ENCODE results near the gene TMPRSS15.
"Not testable (repeated sequence)": the region's sequence is repeated elsewhere in the genome, so short reads cannot be mapped to it uniquely, and the experiment has no call there.

The TMPRSS15 gene

DNA sequence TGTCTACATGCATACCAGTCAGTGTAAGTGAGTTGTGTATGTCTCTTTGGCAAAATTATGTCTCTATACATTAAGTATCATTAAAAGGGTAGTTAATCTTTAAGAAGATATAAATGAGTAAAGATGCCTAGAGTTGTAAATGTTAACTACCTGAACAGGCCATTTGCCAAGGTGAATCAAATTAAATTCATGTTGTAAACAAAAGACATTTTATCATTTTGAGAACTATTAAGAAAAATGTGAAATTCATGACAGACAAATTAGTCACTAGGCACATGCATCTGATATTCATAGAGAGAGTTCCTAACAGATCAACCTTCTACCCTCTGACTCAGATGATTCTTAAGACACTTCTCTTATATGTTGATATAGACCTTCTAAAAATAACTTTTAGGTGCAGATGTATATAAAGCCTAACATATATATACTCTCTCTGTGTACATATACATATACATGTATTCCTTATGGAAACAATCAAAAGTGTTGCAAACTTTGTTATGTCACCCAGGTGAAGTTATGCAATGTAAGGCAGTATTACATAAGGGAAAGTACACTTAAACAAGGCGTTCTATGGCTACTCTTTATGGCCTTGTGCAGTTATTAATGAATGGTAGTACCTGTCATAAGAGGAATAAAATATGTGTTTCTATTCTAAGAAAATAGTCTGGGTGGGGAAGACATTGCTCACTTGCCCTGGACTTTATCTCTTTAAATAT lies at the start of gene TMPRSS15:
TSS of gene TMPRSS15 (minus strand) at position 51 of the 716 bp plus-strand sequence. CDS start 163 bp downstream, outside the sequence.
- ATAC-seq: no peak

DNA sequence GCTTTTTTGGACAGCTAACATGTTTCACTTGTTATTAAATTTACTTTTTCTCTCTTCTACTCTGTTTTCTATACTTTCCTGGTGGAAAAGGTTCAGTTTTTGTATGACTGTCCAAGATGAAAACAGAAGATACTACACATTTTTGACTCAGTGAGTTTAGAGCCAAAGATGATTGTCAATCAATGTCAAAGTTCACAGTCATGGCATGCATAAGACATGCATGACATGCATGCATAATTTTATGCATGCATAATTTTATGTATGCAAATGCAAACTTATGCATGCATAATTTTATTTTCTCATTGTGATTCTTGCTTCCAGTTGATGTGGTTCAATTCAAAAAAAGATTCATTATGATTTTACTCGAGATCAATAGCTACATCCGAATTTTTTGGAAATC lies 48.1 kb upstream of the TMPRSS15 start:
- no peak for ATAC-seq

DNA sequence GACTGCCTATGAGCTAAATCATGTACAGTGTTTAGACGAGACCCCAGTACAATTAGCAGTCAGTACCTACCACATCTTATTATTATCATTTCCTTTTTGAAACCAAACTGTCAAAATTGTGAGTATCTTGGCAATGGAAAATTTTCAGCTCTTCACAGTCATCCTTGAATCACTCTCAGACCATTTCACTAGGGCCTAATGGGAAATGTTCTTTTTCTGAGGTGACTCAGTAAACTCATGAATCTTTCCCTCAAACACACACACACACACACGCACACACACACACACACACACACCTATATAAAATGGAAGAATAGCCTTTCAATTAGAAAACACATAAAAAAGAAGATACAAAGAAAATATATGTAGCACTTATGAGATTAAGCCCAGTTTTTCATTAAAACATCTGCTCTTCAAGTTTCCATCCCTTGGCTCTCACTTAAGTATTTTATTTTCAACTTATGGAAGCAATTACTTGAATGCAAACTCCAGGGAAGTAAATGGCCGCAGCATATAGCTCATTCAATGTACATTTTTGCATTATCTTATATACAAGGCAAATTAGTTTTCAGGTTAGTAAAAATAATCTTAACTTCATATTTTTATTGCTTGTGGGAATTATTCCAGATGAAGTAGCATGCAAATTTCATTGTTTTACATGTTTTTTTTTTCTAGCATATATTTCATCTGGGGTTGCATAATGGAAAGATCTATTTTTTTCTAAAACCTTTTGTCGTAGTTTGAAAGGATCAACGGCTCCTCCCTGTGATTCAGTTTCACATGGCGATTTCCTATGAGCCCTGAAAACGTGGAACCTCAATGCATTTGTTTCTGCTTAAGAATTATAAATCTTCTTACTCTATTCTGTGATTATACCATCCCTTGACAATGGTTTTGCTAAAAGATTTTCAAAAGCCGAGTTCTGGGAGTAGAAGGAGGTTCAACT lies 46.3 kb upstream of the TMPRSS15 start:
- ATAC-seq: no peak

DNA sequence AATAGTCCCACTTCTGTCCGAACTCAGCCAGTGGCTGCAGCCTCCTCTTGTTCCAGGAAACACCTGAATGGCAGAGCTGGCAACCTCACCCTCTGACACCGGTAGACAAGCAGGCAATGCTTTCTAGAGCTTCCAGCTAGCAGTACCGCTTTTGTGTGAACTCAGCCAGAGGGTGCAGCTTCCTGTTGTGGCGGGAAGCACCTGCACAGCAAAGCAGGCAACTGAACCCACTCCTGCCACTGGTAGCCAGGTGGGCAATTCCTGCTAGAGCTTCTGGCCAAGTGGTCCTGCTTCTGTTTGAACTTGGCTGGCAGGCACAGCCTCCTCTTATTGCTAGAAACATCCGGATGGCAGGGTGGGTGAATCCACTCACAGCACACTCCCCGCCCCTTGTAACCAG lies 40.1 kb upstream of the TMPRSS15 start:
- no peak for ATAC-seq

DNA sequence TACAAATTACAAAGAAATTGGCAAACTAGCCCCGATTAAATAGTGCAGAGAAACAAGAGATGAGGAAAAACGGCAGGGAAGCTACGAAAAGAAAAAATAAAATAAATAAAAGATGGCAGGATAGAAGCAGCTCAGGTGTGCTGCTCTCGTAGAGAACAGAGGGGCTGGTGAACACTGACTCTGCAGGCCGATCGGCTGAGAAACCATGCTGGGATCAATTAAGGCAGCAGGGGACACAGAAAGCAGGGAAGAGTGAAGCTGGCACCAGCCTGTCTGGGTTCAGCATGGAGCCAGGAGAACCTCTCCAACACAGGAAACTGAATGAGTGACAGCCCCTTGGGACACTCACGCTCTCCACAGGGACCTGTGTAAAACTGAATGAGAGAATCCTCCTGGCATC lies 39.5 kb upstream of the TMPRSS15 start:
- no peak for ATAC-seq

DNA sequence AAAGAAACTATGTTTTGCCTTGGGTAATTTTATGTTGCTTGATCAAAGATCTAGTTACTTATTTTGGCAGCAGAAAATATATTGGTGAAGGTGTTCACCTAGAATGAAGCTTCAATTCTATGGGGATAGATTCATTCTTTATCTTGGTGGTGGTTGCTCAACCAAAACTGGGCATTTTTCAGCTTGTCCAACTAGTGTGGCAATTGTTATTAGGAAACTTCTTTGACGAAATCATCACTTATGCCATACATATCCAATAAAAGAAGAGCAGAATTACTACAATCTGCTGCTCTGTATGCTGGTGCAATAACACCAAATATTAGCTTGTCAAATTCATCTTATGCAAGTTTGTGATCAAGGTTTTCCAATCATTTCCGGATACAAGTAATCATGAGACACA lies 26.8 kb upstream of the TMPRSS15 start:
- ATAC-seq: no peak

DNA sequence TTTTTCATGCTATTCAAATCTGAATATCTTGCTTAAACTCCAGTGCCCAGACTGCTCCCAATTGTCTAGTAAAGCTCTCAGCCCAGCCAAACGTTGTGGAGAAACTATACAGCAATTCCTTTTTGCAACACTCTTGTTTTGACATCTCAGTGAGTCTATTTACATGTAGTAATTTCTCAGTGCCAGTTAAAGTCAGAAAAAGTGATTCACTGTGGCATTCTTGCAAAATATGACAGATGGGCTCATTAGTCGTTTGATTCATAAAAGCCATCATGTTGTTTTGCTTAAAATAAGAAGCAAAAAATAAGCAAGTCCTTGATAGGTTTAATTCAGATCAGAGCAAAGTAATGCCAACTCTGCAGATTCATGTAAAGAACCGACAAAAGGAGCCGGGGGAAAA lies 20.7 kb upstream of the TMPRSS15 start:
- ATAC-seq: no peak

DNA sequence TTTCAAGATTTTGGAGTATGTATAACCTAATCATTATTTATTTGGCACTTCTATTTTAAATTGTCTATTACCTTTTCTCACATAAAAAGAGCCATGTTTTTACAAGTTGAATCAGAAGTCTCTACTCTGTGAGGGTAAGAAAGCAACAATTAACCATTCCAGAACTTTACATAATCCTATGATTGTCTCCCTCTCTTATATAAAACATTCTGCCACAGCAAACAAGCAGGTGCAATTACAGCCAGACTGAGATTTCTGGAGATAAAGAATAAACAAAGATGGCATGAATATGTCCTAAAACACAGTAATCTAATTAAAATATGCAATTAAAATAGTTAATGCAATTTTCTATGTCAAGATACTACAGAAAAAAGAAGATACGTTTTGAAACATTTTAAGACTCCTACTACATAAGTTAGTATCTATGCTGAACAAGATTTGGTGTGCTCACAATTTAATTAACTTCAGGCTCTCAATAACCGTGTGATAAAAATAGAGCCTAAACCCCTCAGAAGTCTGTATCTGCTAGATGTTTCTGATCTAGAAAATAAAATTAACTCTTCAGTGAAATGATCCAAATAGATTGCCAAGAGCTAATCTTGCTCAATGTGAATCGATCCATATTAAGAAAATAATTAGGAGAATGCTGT lies 13.7 kb upstream of the TMPRSS15 start:
- ATAC-seq: no peak

DNA sequence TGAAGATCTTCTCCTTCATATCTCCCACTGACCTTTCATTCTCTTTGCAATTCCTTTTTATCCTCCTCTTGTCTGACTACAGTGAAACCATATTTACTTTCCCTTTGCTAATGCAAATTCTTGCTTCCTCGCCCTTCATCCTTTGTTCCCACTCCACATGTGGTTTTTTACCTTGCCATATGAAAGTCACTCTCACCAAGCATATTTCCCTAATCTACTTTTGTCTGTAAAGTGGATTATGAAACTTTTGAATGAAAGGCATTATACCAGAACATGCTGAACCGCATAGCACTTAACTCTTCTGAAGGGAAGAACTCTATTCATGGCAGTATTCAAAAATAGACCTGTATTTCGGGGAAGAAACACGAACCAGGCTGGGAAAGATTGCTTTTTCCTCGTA lies 8.0 kb upstream of the TMPRSS15 start:
- ATAC-seq: no peak

DNA sequence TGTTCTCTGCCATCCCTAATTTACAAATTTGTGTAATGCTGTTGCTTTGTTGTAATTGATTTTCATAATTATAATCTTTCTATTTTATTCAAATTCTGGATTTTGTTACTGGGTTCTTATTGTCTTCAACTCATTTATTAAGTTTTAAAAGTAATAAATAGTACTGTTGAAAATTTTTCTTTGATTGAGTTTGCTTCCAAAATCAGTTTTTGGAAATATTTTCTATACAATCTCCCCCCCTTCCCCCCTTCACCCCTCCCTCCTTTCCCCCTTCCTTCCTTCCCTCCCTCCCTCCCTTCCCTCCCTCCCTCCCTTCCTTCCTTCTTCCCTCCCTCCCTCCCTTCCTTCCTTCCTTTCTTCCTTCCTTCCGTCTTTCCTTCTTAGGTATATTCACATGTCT lies 6.0 kb upstream of the TMPRSS15 start:
- no peak for ATAC-seq

DNA sequence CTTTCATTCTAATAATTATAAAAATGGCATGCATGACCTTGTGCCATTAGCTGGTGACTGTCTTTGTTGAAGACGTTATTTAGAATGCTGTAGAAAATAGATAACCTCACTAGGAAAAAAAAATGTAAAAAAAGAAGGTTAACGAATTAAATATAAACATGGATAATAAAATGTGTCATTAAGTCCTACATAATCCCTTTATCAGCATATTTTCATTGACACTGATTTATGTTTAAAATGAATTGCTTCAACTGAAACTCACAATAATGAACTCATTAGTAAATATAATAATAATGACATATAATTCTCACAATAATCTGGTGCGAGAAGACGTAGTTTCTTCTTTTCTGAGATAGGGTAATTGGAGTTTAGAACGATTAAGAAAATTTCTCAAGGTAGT lies 4.7 kb downstream of the TMPRSS15 start:
- no peak for ATAC-seq

DNA sequence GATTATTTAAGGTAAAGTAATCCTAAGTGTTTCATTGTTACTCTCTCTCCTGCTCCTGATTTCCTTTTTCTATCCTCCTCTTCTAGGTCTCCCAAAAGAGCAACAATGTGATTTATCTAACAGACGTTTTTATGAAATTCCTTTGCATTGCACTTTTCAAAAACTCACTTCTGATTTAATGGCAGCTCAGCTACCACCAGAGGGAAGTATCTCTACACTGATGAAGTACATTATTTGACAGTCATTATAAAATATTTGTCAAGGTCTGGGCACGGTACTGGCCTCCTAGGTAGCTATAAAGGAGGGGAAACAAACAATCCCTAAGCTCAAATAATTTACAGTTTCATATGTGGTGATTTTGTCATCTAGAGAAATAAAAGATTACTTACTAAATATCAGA lies 15.6 kb downstream of the TMPRSS15 start:
- no peak for ATAC-seq

DNA sequence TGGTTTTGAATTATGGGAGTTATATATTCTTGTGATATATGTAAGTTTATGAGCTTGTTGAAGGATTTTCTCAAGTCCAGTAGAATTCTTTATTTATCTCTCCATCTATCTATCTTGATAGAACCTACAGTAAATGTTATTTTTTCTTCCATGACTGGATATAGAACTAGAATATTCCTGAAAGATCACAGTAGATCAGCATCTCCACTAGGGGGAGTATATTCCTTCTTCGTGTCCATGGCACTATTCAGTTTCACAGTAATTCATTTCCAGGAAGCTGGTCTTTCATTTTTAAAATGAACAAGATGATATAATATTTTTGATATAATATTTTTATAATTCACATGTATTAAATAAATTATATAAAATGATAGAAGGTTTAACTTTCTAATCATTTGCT lies 18.8 kb downstream of the TMPRSS15 start:
- ATAC-seq: no peak

DNA sequence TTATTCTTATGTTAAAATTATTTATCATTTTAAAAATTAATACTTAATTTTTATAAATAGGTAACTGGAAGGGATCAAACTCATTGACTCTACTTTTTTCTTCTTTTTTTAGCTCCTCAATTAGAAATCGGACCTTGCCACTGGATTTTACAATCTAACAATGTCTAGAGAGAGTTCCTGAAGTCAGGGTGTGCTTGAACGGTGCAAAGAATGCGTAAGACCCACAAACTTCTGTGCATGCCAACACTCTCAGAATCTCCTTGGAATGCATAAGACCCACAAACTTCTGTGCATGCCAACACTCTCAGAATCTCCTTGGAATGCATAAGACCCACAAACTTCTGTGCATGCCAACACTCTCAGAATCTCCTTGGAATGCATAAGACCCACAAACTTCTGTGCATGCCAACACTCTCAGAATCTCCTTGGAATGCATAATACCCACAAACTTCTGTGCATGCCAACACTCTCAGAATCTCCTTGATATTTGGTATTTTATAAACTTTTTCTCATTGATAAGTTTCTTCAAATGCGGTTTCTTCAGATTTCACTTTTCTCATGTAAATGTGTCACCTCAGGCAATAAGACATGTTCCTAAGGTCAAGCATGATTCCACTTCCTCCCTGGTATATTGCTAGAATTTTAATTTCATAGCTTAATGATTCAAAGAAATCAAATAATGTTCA lies 20.5 kb downstream of the TMPRSS15 start:
- ATAC-seq: not testable (repeated sequence)

DNA sequence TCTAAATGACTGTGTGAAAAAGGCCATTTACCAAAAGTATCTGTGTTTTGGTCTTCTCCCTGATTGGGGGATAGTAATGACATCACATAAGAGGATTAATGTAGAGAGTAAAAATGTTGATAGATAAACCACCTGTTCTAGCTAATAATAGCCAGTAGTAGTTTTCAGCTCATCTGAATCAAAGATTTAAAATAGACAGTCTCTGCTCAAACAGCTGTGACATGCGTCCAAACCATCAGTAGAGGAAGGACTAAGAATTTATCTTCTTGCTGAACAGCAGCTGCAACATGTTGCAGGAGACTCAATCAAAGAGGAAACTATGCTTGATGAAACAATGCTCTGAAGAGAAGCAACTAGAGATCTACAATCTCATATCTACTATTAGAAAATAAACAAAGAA lies 21.4 kb downstream of the TMPRSS15 start:
- ATAC-seq: no peak

DNA sequence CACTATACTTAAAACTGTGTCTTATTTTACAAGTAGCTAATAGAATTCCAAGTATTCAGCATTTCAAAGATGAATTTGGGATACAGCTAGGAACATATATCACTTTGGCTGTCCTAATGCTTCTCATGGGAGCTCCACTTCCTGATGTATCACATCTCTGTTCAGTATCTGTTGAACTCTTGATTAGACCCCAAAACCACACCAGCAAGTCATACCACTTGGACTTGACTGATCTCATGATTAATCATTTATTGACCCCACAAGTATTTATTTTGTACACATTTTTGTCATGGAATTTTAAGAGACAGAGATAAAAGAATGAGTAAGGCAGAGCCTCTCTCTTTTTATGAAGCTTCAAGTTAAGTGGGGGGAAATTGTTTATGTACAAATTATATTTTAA lies 30.0 kb downstream of the TMPRSS15 start:
- ATAC-seq: no peak

DNA sequence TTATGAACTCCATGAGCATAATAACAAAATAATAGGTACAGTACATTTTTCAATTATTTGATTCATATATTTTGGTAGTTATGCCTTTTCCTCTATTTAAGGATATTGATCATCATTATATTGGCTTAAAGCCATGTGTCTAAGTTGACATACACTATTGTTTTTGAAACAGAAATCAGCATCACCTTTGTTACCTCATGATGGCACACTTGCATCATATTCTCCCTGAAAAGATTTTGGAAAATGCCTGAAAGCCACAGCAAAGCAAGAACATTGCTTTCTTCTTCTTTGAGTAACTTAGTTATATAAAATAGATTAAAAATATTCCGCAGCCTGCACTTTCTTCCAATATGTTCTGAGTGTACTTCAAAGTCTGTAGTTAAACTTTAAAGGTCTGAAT lies 33.3 kb downstream of the TMPRSS15 start:
- ATAC-seq: no peak

DNA sequence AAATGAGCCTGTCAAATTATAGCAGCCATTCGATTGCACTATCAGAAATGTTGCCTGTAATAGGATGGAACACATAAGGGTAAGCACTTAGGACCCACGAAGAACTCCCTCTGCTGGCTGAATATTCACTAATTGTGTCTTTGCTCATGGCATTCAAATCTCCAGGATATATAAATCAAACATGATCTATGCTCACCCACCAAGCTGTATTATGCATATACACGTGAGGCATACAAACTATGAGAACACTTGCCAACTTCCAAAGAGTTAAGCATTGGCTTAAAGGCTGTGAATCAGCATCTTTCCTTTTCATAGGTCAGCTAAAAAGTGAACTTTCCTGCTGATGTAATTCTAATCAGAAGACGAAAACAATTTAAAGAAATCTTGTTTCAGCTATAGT lies 34.5 kb downstream of the TMPRSS15 start:
- ATAC-seq: no peak

DNA sequence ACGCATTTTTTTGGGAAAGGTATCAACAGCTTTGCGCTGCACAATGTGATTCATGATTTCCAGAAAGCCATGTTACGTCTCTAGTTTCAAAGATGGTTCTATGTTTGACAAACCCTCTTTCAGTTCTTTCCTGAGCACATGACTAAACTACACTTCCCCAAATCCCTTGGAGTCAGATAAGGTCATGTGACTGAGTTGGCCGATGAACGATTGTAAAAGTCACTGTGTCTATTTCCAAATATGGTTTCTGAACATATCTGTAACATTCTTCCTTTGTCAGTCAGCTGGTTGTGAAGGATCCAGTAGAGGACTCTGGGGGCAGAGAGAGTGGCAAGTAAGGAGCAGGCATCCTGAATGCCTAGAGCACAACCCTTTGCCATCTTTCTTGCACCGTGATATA lies 35.4 kb downstream of the TMPRSS15 start:
- ATAC-seq: no peak

DNA sequence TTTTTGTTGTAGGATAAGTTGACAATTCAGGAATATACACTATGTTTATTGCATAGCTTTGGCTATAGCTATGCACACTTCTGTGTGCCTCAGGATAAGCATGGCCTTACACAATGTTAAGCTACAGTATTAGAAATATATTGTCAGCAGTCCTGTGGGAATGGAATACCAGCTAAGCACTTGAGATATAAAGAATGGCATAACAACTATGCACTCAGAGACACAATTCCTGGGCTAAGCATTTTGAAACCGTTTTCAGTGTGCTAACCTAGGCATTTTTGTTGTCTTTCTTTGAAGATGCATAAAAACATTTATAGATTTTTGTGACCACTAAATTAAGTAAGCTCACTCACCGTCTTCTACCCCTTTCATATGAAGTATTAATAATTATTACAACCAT lies 46.8 kb downstream of the TMPRSS15 start:
- no peak for ATAC-seq

DNA sequence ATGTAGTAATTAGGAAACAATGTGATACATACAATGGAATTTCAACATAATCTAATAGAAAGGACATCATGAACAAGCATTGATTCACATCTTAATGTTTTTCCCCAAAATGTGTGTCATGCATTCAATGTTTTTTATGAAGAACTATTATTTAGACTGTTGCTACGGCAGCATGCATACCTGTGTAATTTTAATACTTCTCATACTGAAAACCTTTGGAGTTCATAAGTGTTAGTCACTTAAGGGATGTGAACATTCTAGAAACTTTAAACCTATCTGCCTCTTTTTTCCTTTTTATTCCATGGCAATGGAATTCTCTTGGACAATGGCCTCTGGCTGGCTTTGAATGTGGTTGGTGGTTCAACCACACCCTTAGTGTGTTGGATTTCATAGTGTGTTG lies 48.6 kb downstream of the TMPRSS15 start:
- no peak for ATAC-seq

DNA sequence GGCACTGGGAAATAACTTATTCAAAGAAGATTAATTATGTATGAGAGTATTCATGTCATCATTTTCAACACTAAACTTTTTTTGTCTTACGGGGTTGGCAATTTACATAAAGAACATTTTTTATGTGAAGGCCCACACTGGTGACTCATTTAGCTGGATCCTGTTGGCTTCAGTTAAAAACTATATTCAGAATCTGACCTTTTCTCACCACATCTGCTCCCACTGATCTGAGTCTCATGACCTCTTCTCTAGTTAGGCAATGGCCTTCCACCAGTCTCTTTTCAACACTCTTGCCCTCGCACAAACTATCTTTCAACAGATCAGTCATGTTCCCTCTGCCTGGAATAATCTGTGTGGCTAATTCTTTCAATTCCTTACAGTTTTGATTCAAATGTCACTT lies 53.4 kb downstream of the TMPRSS15 start:
- ATAC-seq: no peak

DNA sequence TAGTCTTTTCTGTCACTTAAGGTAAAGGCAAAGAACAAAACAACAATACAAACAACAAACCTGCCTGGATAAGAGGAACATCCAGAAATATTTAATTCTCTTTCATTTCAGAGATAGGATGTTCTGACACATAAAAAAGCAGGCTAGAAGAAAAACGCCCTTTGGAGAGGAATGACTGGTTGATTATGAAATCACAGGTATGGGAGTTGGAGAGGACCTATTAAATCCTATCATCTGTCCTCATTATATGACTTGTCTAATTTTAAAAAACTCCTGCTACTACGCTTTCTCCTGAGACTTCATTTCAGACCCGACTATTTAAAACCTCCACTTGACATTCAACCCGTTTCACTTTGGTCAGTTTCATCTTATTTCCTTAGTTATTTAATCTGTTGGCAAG lies 54.1 kb downstream of the TMPRSS15 start:
- ATAC-seq: no peak
